Liver (tissue), 9 donors: ENCODE data around the gene LAMP1. TPM values are rescaled to one million over a fixed set of nuclear protein-coding genes. Genes with fewer than 3 reads are reported as not detected.

Experiments
- DNase-seq: peaks from one replicate; pipeline ENCODE4 v3.0.0-alpha.2; 2017; ENCODE audit warnings: low spot score
- H3K27ac ChIP-seq, 2 donors: one replicate each; pipeline ENCODE4 v1.7.0; 2013; ENCODE audit warnings: inconsistent platforms in 2 of 2, low read length in 2 of 2, control low read depth in 1 of 2, low read depth in 1 of 2, mild to moderate bottlenecking in 1 of 2
- H3K27me3 ChIP-seq, 4 donors: one replicate each; pipeline versions ENCODE4 v1.6.1 to v1.7.0; 2013; ENCODE audit warnings: low read length in 3 of 4, inconsistent platforms in 1 of 4, mild to moderate bottlenecking in 1 of 4, moderate library complexity in 1 of 4; ENCODE audit not compliant: control insufficient read depth in 4 of 4, insufficient read depth in 4 of 4
- H3K36me3 ChIP-seq, 4 donors: one replicate each; pipeline versions ENCODE4 v1.6.1 to v1.7.0; 2013; ENCODE audit warnings: low read length in 3 of 4, mild to moderate bottlenecking in 3 of 4, low read depth in 1 of 4, moderate library complexity in 1 of 4; ENCODE audit not compliant: control insufficient read depth in 4 of 4, insufficient read depth in 3 of 4
- H3K4me1 ChIP-seq, 4 donors: one replicate each; pipeline versions ENCODE4 v1.6.1 to v1.7.0; 2013; ENCODE audit warnings: low read length in 3 of 4, mild to moderate bottlenecking in 3 of 4, moderate library complexity in 1 of 4; ENCODE audit not compliant: control insufficient read depth in 4 of 4, insufficient read depth in 4 of 4
- H3K4me3 ChIP-seq, 3 donors: one replicate each; pipeline versions ENCODE4 v1.6.1 to v1.7.0; 2013; ENCODE audit warnings: low read length in 3 of 3, control low read depth in 1 of 3, low read depth in 1 of 3, mild to moderate bottlenecking in 1 of 3
- H3K9ac ChIP-seq, 2 donors: one replicate each; pipeline ENCODE4 v1.7.0; 2013; ENCODE audit warnings: low read length in 2 of 2, mild to moderate bottlenecking in 2 of 2, moderate library complexity in 2 of 2, control low read depth in 1 of 2, low read depth in 1 of 2
- H3K9me3 ChIP-seq, 4 donors: one replicate each; pipeline versions ENCODE4 v1.6.1 to v1.7.0; 2013; ENCODE audit warnings: low read length in 3 of 4; ENCODE audit not compliant: control insufficient read depth in 4 of 4
- ATF3 ChIP-seq: IDR thresholded peaks from 2 replicates; pipeline ENCODE4 v1.6.1; 2016; ENCODE audit warnings: antibody characterized with exemption
- CTCF ChIP-seq: fragments of 150-350 bp; IDR thresholded peaks from 2 replicates; pipeline ENCODE4 v1.5.1; 2017; ENCODE audit warnings: improper control_type of control experiment, low read depth, low read length; ENCODE audit not compliant: missing input control
- EGR1 ChIP-seq, 2 donors: IDR thresholded peaks; 2 replicates each; pipeline ENCODE4 v1.6.1; 2016 to 2018; ENCODE audit warnings: antibody characterized with exemption in 2 of 2, low read depth in 2 of 2
- FOXA1 ChIP-seq: IDR thresholded peaks from 2 replicates; pipeline ENCODE4 v1.6.1; 2016; ENCODE audit warnings: antibody characterized with exemption
- FOXA2 ChIP-seq: IDR thresholded peaks from 2 replicates; pipeline ENCODE4 v1.6.1; 2016; ENCODE audit warnings: antibody characterized with exemption
- GABPA ChIP-seq, 2 donors: IDR thresholded peaks in 1 of 2; conservative IDR thresholded peaks in 1 of 2; 2 replicates each; pipeline ENCODE4 v1.6.1; 2016; ENCODE audit warnings: antibody characterized with exemption in 2 of 2, mild to moderate bottlenecking in 1 of 2, moderate library complexity in 1 of 2
- HNF4A ChIP-seq, 2 donors: conservative IDR thresholded peaks; 2 replicates each; pipeline ENCODE4 v1.6.1; 2016; ENCODE audit warnings: antibody characterized with exemption in 2 of 2, mild to moderate bottlenecking in 2 of 2
- HNF4G ChIP-seq: IDR thresholded peaks from 2 replicates; pipeline ENCODE4 v1.6.1; 2016; ENCODE audit warnings: antibody characterized with exemption
- JUND ChIP-seq, 2 donors: IDR thresholded peaks; 2 replicates each; pipeline ENCODE4 v1.6.1; 2016; ENCODE audit warnings: antibody characterized with exemption in 2 of 2
- MAX ChIP-seq: IDR thresholded peaks from 2 replicates; pipeline ENCODE4 v1.6.1; 2016; ENCODE audit warnings: antibody characterized with exemption
- NR2F2 ChIP-seq: IDR thresholded peaks from 2 replicates; pipeline ENCODE4 v1.6.1; 2016; ENCODE audit warnings: antibody characterized with exemption
- RAD21 ChIP-seq, 2 donors: IDR thresholded peaks; 2 replicates each; pipeline ENCODE4 v1.6.1; 2016; ENCODE audit warnings: antibody characterized with exemption in 2 of 2, mild to moderate bottlenecking in 2 of 2
- REST ChIP-seq: IDR thresholded peaks from 2 replicates; pipeline ENCODE4 v1.6.1; 2016; ENCODE audit warnings: antibody characterized with exemption, mild to moderate bottlenecking
- RXRA ChIP-seq, 2 donors: IDR thresholded peaks; 2 replicates each; pipeline ENCODE4 v1.6.1; 2017 to 2018; ENCODE audit warnings: antibody characterized with exemption in 2 of 2, mild to moderate bottlenecking in 1 of 2
- SP1 ChIP-seq: IDR thresholded peaks from 2 replicates; pipeline ENCODE4 v1.6.1; 2018; ENCODE audit warnings: antibody characterized with exemption, mild to moderate bottlenecking
- TAF1 ChIP-seq: conservative IDR thresholded peaks from 2 replicates; pipeline ENCODE4 v1.6.1; 2016; ENCODE audit warnings: antibody characterized with exemption, mild to moderate bottlenecking
- YY1 ChIP-seq: IDR thresholded peaks from 2 replicates; pipeline ENCODE4 v1.6.1; 2016; ENCODE audit warnings: antibody characterized with exemption, mild to moderate bottlenecking
- ZBTB33 ChIP-seq: IDR thresholded peaks from 2 replicates; pipeline ENCODE4 v1.6.1; 2016; ENCODE audit warnings: antibody characterized with exemption
- WGBS: extraction: QIAGEN DNeasy Blood & Tissue Kit; methylation state at CpG from one replicate; pipeline ENCODE4 v1.1.7; 2013; 5-methylcytosine and 5-hydroxymethylcytosine counted together
- polyA plus RNA-seq, 2 donors: library from polyadenylated mRNA; stranded (reverse) in 1 of 2; unstranded in 1 of 2; fragments of 200-250 nt in 1 of 2; fragments of >200 nt in 1 of 2; fragmentation: Nextera tagmentation in 1 of 2; extraction: Ambion mirVana in 1 of 2; gene quantifications; one replicate each; pipeline versions ENCODE4 v1.2.1 to v1.2.3, GENCODE V29; 2013 to 2015
- total RNA-seq, 2 donors: library from RNA; depleted of rRNA; stranded (reverse); fragments of >200 nt; gene quantifications; one replicate each; pipeline ENCODE4 v1.2.3, GENCODE V29; 2014
- donor health status: healthy.
- donor health status: healthy.
- donor health status: healthy.
- donor health status: healthy.
- donor health status: healthy.

LAMP1 gene
- total and polyA plus RNA-seq, 4 donors = 24.4 to 160 (median 62.9) TPM

GRCh38 chr13:113364311-113364889 is 67.4 kb downstream of the LAMP1 start:
- Histone ChIP-seq H3K27me3 (no peaks in the 10 kb centered on the region), H3K9me3 (no peaks in the 10 kb centered on the region), H3K4me1 (peaks cover 0 to 19% (median 14%) of the 10 kb centered on the region in 4 donors), H3K27ac (peak overlapping the region in 1 of 2 donors; percentile 46), H3K9ac (no peak overlapping the region), H3K4me3 (peak overlapping the region in 1 of 3 donors; percentile 2), H3K36me3 (peaks cover 0 to 2% (median under 1%) of the 10 kb centered on the region in 4 donors)
- TF ChIP-seq REST (no peak), EGR1 (IDR thresholded peaks at IDR 0.05; ENCODE audit: low read depth in 2 of 2) (no peak), ATF3 (no peak), JUND (IDR thresholded peaks at IDR 0.05) (no peak), TAF1 (no peak), CTCF (no peak), SP1 (no peak), ZBTB33 (no peak), NR2F2 (no peak), FOXA2 (no peak), YY1 (no peak), HNF4G (no peak), HNF4A (conservative IDR thresholded peaks at IDR 0.05) (no peak), FOXA1 (no peak), MAX (no peak), RXRA (IDR thresholded peaks at IDR 0.05) (no peak), GABPA (IDR thresholded peaks at IDR 0.05 in 1 of 2, conservative IDR thresholded peaks at IDR 0.05 in 1 of 2) (no peak), RAD21 (IDR thresholded peaks at IDR 0.05) (no peak)
- no peak for DNase-seq
- 31% methylated on average over 39 of the region's 41 CpGs for WGBS
